Testis (tissue), 2 donors: ENCODE measurements around the gene DGCR6L.
"Not testable (repeated sequence)": the region's sequence is repeated elsewhere in the genome, so short reads cannot be mapped to it uniquely, and the experiment has no call there.

Source experiments
- POLR2A ChIP-seq: fragments of 450-650 bp; IDR thresholded peaks from one replicate; pipeline ENCODE4 v1.6.1; 2017; ENCODE audit warnings: antibody characterized with exemption, mild to moderate bottlenecking, moderate library complexity
- TF ChIP-seq, protein P1 (sequence below), 3 experiments: fragments of 450-650 bp in 2 of 3; fragments of 200-600 bp in 1 of 3; sonication (generic) in 1 of 3; IDR thresholded peaks; one replicate each; pipeline ENCODE4 v1.5.1; 2016 to 2019; ENCODE audit warnings: antibody characterized with exemption in 3 of 3, mild to moderate bottlenecking in 2 of 3, moderate library complexity in 1 of 3

DNA sequence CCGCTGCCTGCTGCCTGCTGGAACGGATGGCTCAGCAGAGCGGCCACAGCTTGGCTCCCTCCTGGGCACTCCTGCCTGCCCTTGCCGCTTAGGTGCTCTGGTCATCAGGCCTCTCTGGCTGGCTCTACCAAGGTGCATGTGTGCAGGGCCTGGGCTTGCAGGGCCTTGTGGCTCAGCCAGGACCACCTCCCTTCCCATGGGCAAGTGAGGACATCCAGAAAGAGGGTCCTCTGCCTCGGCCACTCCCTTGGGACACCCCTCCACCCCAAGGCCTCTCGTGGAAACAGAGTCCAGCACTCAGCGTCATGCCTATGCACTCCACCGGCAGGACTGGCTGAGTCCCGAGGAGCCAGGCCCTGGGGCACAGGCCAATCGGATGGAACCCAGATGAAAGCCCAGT is 45.5 kb downstream of the DGCR6L start:
- TF ChIP-seq, protein P1, sequence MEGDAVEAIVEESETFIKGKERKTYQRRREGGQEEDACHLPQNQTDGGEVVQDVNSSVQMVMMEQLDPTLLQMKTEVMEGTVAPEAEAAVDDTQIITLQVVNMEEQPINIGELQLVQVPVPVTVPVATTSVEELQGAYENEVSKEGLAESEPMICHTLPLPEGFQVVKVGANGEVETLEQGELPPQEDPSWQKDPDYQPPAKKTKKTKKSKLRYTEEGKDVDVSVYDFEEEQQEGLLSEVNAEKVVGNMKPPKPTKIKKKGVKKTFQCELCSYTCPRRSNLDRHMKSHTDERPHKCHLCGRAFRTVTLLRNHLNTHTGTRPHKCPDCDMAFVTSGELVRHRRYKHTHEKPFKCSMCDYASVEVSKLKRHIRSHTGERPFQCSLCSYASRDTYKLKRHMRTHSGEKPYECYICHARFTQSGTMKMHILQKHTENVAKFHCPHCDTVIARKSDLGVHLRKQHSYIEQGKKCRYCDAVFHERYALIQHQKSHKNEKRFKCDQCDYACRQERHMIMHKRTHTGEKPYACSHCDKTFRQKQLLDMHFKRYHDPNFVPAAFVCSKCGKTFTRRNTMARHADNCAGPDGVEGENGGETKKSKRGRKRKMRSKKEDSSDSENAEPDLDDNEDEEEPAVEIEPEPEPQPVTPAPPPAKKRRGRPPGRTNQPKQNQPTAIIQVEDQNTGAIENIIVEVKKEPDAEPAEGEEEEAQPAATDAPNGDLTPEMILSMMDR (IDR thresholded peaks at IDR 0.05) = not testable (repeated sequence)
- TF ChIP-seq POLR2A = not testable (repeated sequence)
